Hepatic stellate cell (primary cell): Measurements from ENCODE around the gene ZMAT5.
"Not testable (repeated sequence)": the region's sequence is repeated elsewhere in the genome, so short reads cannot be mapped to it uniquely, and the experiment has no call there.

Experiments
- DNase-seq: peaks from one replicate; pipeline ENCODE4 v3.0.0; 2011; ENCODE audit warnings: low spot score

The ZMAT5 gene

DNA sequence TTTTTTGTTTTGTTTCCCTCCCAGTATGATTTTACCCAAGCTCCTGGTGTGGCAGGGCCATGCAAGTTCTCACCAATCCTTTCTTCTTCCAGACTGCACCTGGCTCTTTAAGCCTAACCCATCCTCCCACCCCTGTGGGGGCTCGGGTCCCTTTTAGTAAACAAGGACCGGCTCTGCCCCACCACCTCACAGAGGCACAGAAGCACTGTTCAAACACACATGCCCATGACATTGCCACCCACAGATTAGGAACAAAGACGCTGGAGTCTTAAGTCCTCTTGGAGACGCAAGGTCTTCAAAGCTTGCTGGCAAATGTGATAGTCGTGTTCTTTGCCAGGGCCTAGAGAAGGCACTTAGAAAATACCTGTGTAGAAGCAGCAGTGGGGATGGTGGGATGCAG is 19.2 kb upstream of the ZMAT5 start:
- no peak for DNase-seq

DNA sequence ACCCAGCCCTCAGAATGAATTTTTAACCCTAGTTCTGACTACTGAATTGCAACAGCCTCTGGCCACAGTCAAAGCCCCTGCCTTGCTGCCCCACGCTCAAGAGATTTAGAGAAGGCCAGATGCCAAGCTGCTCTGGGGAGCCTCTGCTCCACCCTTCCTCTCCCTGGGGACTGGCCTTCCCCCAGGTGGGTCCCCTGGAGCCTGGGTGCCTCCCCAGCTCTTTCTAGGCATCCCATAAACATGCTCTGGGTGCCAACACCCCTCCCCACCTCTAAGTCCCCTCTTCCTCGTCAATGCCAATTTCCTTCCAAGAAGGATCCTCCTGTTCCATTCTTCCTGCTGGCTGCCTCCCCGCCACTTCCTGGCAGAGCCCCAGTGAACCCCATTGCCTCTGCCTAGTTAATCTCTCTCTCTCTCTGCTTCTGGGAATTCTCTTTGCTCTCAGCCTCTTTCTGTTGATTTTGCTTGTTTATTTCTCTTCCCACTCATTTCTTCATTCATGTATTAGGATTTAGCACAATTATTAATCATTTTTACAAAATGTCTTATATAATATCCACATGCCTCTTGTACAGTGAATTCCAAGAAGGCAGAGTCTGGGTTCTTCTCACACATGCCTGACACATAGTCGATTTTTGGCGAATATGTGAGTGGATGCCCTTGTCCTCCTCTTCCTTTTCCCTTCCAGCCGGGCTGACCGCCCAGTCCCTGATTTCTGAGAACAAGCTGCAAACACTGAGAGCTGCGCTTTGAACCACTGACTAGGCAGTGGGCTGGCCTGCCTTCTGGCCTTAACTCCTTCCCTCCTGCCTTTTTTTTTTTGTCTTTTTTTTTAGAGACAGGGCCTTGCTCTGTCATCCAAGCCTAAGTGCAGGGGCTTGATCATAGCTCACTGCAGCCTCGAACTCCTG is 17.9 kb upstream of the ZMAT5 start:
- no peak for DNase-seq

DNA sequence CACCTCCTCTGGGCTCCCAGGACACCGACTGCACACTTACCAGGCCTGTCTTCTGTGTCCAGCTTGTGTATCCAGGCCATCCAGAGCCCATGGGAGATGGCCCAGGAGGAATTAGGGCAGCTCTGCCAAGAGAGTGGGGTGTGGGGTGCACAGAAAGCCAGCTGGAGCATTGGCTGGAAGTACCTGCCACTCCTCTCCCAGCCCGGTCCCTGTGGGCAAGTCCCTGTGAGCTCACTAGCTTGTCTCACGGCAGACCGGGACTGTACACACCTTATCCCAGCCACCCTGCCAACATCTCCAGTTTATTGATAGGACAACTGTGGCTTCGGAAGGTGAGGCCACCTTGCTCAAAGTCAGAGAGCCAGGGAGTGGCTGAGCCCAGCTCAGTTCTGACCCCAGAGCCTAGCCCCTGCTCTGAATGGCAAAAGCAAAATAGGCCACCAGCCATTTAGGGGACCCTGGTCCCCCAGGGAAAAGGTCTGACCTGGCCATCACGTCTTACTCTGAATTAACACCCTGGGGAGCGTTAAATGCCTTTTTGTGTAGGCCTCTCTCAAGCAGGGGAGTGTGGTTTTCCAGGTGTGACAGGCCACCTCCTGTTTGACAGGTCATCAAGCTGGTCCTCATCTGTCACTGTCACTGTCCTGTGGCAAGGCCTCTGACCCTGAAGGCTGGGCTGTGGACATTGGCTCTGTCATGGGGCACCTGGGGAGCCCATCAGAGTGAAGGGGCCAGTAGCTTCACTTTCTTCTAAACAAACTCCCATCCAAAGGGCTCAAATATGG is 15.4 kb upstream of the ZMAT5 start:
- peak; percentile 76 for DNase-seq

DNA sequence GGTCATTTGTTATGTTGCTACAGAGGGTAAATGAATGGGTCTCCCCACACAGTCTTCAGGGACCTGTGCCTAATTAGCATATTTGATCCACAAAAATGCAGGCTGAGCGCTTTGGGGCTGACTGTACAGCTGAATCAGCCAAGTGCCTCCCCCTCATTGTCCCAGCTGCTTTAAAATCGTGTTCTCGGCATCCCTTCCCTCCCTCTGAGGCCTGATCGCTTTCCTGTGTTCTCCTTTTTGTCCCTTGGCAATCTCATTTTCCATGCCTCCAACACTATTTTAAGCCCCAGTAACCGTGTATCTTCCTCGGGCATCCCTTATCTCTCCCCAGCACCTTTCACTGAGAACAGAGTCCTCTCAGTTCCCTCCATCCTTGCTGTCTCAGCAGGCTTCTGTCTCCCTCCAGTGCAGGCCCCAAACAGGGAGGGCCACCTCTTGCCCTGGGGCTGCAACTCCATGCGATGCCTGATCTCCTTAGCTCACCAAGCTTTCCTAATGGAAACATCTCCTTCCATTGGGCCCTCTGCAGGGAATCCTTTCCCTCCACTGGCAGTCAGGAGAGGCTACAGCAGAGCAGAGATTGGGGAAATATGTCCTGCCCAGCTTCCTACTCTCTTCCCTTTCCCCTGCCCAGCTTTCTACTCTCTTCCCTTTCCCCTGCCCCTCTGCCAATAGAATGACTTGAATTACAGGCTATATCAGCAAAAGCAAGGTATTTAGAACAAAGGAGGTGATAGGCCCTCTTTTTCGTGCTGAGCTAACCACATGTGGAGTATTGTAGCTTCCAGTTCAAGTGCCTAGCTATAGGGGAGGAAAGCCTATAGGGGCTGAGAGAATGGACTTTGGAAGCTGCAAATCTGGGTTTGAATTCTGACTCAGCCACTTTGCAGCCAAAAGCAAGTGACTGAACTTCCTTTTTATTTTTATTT is 14.2 kb upstream of the ZMAT5 start:
- DNase-seq, result peak; percentile 86

DNA sequence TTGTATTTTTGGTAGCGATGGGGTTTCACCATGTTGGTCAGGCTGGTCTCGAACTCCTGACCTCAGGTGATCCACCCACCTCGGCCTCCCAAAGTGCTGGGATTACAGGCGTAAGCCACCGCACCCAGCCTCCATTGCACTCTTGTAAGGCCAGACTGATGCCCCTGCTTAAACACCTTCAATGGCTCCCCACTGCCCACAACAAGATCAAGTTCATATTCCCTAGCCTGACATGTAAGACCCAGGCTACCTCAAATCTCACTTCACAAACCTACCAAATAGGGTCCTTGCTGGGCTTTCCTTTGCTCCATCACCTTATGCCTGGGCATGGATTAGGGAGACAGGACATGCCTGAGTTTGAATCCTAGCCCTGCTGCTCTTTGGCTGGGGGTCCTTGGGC is 13.4 kb upstream of the ZMAT5 start:
- no peak for DNase-seq

DNA sequence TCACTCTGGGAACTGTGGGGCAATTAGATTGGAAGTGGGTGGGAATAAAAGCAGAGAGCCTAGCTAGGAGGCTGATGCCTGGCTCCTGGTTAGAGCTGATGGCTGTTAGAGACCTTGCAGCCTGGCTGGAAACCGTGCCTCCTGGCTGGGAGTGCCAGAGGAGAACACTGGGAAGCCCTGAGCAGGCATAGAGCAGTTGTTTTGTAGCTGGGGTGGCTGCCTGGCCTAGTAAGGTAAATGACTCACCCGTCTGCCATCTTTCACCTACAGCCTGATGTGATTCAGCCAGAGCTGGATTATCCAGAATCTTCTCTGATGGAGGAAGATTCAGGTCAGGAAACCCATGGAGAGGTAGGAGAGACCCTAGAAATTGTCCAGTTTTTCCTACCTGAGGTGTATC is 6.4 kb upstream of the ZMAT5 start:
- DNase-seq, result no peak

DNA sequence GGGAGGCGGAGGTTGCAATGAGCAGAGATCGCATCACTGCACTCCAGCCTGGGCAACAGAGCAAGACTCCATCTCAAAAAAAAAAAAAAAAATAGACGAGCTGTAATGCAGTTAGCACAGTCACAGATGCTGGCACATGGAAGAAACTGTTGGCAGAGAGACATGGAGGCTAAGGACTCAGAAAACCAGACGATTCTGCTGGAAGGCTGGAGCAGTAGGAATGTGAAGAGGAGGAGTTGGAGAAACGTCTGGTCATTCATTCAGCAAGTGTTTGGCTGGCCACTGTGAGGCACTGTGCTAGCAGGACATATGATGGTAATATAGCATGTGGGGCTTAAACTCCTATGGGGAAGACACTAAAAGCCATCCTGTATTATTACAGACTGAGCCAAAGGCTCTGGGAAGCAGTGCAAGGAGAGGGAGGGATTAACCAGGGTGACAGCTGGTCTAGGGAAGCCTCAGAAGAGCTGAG is 5.4 kb upstream of the ZMAT5 start:
- peak; percentile 62 for DNase-seq

DNA sequence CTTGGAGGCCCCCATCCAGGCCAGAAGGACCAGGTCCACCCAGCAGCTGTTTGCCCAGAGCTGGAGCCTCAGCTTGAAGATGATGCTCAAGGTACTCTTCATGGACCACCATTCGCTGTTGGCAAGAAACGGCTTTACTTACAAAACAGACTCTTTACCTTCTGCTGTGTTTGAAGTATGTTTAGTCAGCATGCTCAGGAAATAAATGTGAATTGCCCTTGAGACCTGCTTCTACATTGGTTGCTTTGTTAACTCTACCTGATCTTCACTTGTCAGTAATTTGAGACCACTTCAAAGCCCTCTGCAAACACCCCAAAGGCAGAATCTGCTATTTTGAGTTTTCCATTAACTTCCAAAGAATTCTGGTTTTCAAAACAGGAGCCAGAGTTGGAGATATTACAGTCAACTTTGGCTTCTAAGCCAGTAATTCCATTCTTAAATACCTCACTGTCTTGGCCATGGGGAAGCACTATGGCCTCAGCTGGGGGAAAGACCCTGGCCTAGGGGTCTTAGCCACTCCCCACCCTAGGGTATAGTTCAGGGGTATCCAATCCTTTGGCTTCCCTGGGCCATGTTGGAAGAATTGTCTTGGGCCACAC is 3.0 kb upstream of the ZMAT5 start:
- DNase-seq, result no peak

DNA sequence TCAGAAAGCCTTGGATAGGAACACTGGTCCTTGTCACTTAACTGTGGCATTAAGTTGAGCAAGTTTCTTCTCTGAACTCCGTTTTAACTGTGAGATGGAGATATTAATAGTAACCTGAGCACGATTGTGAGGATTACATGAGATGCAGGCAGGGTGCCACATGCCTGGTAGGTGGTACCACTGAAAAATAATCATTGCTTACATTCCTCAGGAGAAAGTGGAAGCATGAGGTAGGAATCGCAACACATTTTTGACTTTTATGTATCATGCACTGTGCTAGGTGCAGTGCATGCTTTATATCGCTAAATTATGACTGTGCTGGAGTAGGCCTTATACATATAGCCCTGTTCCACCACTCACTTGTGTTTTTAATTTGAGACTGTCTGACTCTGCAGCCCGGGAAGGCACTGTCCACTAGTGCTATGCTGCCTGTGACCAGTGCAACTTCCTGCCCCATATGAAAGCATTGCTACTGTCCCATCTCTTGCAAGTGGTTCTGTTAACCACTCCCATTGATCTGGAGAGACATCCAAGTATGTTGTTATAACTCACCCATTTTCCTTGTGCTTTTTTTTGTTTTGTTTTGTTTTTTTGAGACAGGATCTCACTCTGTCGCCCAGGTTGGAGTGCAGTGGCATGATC is 1.4 kb upstream of the ZMAT5 start:
- no peak for DNase-seq

DNA sequence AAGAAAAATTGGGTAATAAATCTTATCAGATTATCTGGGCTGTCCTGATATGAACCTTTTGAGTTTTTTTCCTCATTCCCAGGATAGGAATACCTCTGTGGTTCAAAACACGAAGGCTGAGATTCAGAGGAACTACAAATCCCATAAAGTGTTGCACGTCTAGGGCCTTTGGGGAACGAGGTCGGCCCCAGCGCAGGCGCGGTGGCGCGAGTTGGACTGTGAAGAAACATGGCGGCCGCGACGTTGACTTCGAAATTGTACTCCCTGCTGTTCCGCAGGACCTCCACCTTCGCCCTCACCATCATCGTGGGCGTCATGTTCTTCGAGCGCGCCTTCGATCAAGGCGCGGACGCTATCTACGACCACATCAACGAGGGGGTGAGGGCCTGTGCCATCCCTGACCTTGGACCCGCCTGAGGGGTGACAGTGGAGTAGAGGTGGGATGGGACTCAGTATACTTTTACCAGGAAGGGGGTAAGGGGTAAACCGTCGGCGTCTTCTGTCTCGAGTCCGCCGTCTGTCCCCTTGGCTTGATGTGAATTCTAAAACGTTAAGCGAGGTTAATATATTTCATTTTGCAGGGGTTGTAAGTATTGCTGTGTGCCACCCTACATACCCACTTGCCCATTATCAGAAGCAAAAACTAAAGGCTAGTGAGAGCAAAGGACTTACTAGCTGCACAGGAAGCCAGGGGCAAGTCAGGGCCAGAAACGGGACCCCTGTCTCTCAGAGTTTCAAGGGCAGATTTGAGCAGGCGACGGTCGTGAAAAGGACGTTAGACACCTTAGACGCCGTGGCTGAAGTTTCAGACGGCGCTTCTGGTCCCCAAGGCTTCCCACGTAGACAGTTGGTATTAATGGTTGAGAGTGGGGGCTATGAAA is 604 bp upstream of the ZMAT5 start, which contains the start of gene UQCR10:
TSS of gene UQCR10 (plus strand) at position 199 of the 881 bp plus-strand sequence. CDS start at position 229, 30 bp downstream.
- peak; percentile 95 for DNase-seq

DNA sequence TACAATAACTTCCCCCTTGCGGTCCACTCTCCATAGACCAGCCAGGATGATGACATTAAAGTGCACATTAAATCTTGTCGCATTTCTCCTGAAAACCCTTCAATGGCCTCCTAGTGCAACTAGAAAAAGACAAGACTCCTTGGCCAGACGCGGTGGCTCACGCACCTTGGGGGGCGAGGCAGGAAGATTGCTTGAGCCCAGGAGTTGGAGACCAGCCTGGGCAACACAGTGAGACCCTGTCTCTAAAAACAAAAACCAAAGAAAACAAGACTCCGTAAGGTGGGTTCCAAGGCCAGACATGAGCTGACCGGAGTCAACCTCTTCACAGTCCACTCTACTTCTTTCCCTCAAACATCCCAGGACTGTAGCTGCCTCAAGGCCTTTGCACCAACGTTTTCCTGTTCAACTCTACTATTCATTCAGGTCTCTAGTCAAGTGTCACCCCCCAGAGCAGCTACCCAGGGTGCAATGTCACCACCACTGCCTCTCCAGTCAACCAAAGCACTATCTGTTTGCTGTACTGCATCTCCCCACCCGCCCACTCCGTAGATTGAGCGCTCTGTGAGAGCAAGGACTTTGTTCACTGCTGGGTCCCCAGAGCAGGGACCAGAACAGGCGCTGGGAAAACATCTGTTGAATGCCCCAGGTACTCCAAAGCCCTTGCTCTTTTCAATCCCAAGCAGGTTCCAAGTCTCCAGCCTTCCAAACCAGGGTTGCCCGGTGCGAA is 739 bp downstream of the ZMAT5 start:
- no peak for DNase-seq

DNA sequence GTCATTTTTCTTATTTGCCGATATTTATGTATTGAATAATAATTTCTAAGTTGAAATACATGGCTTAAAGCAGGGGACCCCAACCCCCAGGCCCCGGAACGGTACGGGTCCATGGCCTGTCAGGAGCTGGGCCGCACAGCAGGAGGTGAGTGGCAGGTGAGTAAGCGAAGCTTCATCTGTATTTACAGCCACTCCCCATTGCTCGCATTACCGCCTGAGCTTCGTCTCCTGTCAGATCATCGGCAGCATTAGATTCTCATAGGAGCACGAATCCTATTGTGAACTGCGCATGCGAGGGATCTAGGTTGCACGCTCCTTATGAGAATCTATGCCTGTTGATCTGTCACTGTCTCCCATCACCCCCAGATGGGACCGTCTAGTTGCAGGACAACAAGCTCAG is 4.5 kb downstream of the ZMAT5 start:
- DNase-seq, result no peak

DNA sequence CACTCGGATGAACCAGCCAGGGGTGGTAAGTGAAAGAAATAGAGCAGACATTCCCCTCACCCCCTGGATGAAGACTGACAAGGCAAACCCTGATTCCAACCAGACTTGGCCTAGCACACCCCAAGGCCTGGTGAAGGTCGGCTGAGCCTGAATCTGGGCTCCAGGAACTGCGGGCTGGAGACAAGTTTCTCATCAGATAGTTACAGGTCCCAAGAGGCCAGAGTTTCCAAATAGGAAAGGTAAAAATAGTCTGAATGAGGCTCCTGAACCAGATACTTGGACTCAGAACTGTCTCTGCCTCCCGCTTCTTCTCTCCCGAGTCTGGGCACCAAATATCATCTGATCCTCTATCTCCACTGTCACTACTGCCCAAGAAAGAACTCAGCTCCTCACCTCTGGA is 7.8 kb downstream of the ZMAT5 start:
- DNase-seq, result no peak

DNA sequence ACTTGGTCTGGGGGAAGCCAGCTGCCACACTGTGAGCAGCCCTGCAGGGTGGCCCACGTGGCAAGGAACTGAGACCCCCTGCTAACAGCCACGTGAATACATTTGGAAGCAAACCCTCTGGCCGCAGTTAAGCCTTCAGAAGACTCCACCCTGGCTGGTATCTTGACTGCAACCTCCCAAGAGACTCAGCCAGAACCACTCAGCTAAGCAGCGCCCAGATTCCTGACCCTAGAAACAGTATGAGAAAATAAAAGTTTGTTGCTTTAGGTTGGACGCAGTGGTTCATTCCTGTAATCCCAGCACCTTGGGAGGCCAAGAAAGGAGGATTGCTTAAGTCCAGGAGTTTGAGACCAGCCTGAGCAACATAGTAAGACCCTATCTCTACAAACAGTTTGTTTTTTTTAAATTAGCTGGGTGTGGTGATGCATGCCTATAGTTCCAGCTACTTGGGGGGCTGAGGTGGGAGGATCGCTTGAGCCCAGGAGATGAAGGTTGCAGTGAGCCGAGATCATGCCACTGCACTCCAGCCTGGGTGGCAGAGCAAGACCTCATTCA is 8.7 kb downstream of the ZMAT5 start:
- no peak for DNase-seq

DNA sequence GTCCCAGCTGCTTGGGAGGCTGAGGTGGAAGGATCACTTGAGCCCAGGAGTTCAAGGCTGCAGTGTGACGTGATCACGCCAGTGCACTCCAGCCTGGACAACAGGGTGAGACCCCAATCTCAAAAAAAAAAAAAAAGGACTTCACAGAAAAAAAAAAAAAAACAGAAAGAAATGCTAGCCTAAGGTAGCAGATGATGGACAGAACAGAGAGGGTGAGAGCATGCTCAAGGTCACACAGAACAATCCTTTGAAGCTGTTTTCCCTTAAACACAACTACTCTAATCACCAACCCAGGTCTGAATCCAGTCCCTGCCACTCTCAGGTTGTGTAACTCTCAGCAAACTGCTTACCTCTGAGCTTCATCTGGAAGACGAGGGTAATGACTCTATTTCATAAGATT is 9.7 kb downstream of the ZMAT5 start:
- no peak for DNase-seq

DNA sequence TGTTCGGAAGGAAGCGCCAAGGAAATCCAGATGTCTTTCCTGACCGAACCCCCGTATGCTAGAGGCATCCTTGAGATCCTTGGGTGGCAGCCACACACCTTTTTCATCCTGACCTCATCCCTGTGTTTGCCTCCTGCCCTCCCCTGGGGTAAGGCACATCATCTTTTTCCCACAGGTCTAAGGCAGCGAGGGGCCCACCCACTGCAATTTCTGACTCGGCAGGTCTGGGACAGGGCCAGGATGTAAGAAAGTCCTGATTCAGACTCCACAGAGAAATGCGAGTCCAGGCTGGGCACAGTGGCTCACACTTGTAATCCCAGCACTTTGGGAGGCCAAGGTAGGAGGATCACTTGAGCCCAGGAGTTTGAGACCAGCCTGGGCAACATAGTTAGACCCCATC is 10.5 kb downstream of the ZMAT5 start:
- no peak for DNase-seq

DNA sequence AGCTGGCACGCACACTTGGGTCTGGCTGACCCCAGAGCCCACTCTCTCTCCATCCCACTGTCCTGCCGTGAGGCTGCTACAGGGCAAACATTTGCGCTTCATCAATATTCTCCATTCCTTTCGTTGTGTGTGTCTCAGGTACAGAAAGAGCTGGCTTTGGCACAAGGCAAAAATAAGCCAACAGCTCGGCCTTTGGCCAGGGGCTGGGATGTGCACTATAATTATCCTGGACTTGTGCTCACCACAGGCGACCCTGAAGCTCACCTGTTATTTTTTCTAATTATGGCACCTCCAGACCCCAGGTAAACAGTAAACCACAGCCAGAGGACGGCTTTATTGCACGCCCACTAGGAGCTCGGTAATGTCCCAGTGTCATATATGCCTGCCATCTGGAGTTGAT is 10.9 kb downstream of the ZMAT5 start:
- DNase-seq, result no peak

DNA sequence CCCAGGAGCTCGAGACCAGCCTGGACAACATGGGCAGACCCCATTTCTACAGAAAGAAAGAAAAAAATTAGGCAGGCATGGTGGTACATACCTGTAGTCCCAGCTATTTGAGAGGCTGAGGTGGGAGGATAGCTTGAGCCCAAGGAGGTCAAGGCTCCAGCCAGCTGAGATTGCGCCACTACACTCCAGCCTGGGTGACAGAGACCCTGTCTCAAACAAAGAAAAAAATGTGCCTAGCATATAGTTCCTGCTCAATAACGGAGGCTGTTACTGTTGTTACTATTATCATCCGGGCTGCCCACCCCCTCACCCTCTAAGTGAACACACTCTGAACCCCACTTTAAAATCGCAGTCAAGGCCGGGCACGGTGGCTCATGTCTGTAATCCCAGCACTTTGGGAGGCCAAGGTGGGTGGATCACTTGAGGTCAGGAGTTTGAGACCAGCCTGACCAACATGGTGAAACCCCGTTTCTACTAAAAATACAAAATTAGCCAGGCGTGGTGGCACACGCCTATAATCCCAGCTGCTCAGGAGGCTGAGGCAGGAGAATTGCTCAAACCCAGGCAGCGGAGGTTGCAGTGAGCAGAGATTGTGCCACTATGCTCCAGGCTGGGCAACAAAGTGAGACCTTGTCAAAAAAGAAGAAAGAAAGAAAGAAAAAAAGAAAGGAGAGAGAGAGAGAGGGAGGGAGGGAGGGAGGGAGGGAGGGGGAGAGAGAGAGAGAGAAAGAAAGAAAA is 12.0 kb downstream of the ZMAT5 start:
- DNase-seq, result not testable (repeated sequence)
